NCI-H82 (cell line): ENCODE results near the gene RGS12.

Source experiments
- DNase-seq: peaks from one replicate; lab custom pipeline; 2025; lab: John Stamatoyannopoulos, UW

Gene RGS12

DNA sequence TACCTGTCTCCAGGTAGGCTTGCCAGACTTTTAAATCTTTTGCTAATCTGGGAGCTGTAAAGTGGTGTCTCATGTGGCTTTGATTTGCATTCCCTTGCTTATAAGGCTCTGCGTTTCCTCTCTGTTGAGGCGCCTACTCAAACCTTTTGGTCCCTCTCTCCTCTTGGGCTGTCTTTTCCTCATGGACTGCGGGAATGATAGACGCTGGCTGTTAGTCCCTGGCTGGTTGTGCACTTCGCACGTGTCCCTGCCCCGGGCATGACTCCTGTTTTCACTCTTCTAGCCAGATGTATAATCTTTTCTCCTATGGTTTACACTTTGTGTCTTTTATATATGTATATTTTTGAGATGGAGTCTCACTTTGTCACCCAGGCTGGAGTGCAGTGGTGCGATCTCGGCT, 39.7 kb downstream of the RGS12 start:
- DNase-seq: no peak

DNA sequence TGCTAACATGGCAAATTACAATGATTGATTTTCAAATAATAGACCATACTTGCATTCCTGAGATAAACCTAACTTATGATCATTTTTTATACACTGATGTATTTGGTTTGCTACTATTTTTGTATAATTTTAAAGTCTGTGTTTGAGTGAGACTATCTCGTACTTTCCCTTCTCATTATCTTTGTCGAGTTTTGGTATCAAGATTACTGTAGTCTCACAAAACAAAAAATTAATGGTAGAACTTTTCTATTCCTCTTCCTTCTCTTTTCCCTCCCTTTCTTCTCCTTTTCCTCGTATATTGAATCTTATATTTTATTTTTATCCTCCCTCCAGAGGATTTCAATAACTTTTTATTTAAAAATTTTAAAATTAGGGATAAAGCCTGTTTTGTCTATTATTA, 41.5 kb downstream of the RGS12 start:
- DNase-seq: no peak

DNA sequence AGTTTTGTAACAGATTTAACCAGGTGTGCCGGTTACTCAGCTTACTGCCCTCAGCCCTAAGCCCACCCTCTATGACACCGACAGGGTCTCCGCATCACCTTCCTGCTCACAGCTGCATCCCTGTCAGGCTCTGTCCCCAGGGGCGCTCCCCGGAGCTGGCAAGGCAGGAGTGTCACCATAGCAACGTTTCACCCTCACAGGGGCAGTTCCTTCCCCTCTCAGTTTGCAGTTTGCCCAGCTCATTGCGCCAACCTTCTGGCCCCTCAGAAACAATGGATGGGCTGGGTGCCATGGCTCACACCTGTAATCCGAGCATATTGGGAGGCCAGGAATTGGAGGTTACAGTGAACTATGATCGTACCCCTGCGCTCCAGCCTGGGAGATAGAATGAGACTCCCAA, 42.6 kb downstream of the RGS12 start:
- no peak for DNase-seq

DNA sequence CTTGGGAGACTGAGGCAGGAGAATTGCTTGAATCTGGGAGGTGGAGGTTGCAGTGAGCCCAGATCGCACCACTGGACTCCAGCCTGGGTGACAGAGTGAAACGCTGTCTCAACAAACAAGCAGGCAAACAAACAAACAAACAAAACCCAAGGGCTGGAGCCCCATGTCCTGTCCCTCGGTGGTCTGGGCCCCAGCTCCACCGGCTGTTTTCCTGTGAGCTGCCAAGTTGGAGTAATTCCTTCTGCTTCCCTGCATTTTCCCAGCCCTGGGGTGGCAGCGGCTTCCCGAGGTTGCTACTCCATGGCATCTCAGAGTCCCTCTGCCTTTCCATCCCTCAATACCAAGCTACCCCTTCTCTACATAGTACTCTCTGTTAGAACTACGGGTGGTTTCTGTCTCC, 43.2 kb downstream of the RGS12 start:
- DNase-seq: no peak

DNA sequence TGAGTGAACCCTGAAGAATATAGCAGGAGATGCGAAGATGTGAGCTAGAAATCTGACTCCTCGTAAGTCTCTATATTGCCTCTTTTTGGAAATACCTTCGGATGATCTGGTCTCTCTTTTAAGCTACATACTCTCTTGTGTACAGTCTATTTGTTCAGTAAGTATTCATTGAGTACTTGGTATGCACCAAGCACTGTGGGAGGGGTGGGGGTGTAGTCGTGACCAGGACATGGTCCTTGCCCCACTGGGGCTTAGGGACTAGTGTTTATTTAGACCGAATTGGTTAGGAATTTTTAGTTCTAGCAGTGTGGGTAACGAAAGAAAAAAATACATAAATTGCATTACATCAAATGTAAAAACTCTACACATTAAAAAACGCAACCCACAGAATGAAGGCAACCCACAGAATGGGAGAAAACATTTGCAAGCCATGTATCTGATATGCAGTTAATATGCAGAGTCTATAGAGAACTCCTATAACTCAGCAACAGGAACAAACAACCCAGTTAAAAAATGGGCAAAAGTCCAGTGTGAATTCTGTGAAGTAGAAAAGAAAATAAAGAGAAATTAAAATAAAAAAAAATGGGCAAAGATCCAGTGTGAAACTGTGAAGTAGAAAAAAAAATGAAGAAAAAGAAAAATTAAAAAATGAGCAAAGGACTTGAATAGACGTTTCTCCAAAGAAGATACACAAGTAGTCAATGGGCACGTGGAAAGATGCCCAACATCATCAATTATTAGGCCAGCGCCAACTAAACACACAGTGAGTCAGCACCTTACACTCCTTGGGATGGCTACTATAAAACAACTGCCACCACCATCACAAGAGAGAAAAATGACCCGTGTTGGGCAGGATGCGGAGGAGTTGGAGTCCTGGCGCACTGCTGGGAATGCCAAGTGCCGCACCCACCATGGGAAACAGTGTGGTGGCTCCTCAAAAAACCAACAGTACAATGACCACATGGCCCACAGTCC, 43.8 kb downstream of the RGS12 start:
- DNase-seq: no peak

DNA sequence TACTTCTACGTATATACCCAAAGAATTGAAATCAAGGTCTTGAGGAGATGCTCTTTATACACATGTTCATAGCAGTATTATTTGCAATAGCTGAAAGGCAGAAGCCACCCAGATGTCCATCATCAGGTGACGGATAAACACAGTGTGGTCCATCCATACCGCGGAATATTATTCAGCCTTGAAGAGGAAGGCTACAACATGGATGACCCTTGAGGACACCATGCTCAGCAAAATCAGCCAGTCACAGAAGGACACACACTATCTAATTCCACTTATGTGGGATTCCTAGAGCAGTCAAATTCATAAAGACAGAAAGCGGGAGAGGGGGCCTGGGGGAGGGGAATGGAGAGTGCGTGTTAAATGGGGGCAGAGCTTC, 44.5 kb downstream of the RGS12 start:
- DNase-seq: no peak

DNA sequence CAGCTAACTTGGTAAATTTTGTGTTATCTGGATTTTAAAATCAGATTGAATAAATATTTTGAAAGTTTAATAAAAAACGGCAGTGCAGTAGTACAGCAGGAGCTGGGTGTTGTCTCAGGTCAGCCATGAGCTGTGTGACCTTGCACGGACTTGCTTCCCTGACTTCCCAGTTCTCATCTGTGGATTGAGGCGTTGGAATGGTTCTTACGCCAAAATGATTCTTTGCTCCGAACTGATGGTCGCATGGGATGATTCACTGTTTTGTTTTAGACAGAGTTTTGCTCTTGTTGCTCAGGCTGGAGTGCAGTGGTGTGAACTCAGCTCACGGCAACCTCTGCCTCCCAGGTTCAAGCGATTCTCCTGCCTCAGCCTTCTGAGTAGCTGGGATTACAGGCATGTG, 45.0 kb downstream of the RGS12 start:
- DNase-seq: no peak

DNA sequence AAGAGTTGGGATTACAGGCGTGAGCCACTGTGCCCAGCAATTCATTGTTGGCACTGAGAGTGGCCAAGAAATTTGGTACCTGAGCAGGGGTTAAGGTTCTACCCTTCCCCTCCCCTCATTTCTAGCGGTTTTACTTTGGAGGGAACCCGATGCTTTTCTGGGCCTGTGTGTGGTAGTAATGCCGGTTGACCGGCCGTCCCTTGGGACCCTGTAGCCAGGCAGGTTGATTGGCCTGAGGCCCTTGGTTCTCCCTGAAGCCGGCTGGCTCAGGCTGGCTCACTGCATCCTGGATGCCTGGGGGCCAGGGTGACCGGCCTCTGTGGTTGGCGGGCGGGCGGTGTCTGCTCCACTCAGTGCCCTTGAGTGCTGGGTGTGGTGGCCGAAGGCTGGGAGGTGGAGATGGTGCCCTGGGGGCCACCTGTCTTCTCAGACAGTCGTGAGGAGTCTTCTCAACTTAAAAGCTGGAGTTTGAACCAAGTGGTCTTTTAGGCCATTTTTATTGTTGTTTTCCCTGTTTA, 45.6 kb downstream of the RGS12 start:
- no peak for DNase-seq

DNA sequence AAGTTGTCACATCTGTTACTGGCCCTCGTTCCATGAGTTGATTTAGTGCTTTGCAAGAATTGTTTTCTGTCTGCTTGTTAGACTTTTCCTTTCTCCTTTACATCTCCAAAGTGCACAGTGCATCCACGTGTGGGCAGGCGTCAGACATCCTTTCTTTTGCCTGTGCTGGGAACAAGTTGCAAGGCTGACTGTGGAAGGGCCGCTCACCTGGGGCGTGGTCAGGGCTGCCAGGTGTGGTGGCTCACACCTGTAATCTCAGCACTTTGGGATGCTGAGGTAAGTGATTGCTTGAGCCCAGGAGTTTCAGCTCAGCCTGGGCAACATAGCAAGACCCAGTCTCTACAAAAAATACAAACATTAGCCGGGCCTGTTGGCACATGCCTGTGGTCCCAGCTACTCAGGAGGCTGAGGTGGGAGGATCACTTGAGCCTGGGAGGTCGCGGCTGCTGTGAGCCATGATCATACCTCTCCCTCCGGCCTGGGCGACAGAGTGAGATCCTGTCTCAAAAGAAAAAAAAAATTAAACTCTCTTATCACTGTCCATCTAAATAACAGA, 46.2 kb downstream of the RGS12 start:
- no peak for DNase-seq

DNA sequence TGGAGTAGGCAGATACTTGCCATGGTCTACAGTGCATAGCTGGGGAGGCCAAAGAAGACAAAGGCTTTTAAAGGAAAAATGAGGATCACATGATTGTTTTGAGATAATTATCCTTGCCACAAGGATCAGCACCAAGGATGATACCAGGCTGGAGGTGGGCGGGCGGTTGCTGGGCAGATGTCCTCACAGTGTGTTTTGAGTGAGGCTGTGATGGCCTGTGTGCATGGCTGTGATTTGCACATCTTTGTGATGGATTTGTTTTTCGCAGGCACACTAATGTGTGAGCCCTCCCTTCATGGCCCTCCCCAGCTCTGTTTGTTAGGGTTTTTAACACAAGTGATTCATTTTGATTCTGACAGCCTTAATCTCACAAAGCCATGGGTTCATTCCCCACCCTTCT, 46.8 kb downstream of the RGS12 start:
- DNase-seq: no peak

DNA sequence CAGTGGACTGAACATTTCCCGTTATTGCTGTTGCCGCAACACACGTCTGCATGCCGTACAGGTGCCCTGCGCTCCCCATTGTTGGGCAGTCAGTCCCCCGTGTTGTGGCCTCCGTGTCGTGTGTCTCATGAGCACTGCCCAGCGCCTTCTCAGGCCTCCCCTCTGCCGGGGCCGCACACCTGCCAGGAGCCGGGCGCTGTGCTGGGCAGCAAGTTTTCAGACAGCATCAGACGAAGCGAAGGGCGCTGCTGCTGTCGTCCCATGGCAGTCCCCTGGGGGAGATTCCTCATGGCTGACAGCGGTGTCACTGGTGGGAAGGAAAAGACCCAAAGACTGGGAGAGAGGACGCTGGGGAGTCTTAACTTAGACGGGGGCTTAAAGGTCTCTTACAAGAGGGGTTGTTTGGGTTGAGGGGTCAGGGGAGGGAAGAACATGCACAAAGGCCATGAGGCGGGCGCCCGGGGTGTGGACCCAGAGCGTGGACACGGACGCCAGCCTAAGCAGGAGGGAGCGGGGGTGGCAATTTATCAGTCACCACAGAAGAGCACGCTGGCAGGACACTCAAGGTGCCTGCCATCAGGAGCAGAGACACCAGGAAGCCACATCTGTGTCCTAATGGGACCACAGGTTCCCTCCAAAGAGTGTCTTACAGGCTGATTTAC, 47.3 kb downstream of the RGS12 start:
- no peak for DNase-seq

DNA sequence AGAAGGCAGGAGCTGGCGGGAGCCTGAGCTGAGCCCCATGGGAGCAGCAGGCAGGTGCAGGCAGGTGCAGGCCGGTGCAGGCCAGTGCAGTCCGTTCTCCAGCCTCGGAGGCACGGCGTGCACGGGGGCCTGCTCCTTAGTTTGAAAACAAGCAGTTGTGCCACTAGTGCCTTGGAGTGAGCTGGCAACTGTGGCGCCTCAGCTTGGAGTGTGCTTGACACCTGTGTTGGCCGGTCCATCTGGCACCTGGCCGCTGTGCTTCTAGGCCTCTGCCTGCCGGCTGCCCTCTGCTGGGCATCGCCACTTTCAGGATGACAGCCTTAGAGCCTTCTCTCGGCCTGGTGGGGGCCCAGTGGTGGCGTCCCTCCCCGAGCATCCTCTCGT, 47.9 kb downstream of the RGS12 start:
- no peak for DNase-seq

DNA sequence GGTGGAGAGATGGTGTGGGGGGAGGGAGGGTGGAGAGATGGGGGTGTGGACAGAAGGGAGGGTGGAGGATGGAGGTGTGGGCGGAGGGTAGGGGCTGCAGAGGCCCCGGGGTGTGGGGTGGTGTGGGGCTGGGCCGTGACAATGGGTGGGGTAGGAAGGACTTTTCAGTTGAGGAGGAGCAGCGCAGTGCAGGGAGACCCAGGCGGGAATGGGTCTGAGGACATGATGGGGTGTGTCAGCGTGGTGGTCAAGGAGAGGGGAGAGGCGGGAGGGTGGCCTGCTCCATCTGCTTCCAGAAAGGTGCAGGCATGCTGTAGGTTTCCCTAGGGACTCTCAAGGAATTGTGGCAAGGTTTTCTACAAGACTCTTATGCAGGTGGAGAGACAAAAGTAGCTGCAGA, 48.9 kb downstream of the RGS12 start:
- DNase-seq: no peak

DNA sequence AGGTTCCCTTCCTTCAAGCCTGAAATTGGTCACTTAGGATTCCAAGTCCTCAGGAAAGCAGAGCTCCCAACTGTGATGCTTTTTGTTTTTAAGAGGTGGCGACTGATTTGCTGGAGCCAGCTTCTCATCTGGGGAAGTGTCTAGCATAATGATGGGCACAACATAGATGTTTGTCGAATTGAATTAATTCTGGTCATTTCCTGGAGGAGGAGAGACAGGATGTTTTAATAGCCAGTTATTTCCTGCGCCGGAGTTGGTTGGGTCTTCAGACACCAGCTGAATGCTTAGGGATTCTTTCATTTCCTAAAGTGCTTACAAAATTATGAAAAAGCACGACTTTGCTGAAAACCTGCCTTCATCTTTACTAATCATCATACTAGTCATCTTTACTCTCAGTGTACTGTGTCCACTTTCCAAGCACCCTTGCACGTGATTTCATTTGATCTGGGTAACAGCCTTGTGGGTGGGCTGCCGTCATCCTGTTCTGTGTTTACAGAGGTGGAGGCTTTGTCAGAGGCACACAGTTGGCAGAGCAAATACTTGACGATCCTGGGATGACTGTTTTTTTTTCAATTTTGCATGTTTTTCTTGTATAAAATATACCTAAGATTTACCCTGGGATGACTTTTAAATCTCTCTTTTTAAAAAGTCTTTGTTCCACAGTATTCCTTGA, 49.5 kb downstream of the RGS12 start:
- no peak for DNase-seq
